Right atrium auricular region (tissue), 2 donors: ENCODE results near the gene ADGRG6. TPM values are rescaled to one million over a fixed set of nuclear protein-coding genes. Genes with fewer than 3 reads are reported as not detected.

Experiments used
- DNase-seq: peaks from one replicate; pipeline ENCODE4 v3.0.0-alpha.2; 2019; ENCODE audit warnings: low spot score
- H3K27ac ChIP-seq, 2 donors: fragments of 200-600 bp; sonication (generic); 1 replicate in 1 of 2; 2 replicates in 1 of 2; pipeline ENCODE4 v1.5.1; 2016 to 2019
- H3K27me3 ChIP-seq, 2 donors: fragments of 200-600 bp; sonication (generic); one replicate each; pipeline versions ENCODE4 v1.5.1 to v1.6.0; 2017 to 2019
- H3K36me3 ChIP-seq: fragments of 200-600 bp; sonication (generic); one replicate; pipeline ENCODE4 v1.5.1; 2016
- H3K4me1 ChIP-seq, 2 donors: fragments of 200-600 bp; sonication (generic); one replicate each; pipeline versions ENCODE4 v1.5.1 to v1.6.0; 2017 to 2019
- H3K4me3 ChIP-seq, 2 donors: fragments of 200-600 bp; sonication (generic); 1 replicate in 1 of 2; 2 replicates in 1 of 2; pipeline ENCODE4 v1.5.1; 2017 to 2019; ENCODE audit warnings: mild to moderate bottlenecking in 1 of 2, moderate library complexity in 1 of 2
- H3K9me3 ChIP-seq, 2 donors: fragments of 200-600 bp; sonication (generic); one replicate each; pipeline ENCODE4 v1.5.1; 2019
- CTCF ChIP-seq, 2 donors: fragments of 200-600 bp; sonication (generic); IDR thresholded peaks; one replicate each; pipeline ENCODE4 v1.5.1; 2019; ENCODE audit warnings: antibody characterized with exemption in 2 of 2
- total RNA-seq, 2 donors: library from RNA; depleted of rRNA; stranded (reverse); fragments of >200 nt; gene quantifications; one replicate each; pipeline ENCODE4 v1.1.0, GENCODE V29; 2016

Gene ADGRG6
- total RNA-seq, 2 donors from 2014 or later: 9.2 to 20.6 TPM

- no peak for DNase-seq
These were observed 27.8 kb downstream of the ADGRG6 start for GRCh38 chr6:142329486-142330113.

GRCh38 chr6:142331075-142331551 lies 29.3 kb downstream of the ADGRG6 start:
- Histone ChIP-seq H3K4me3 (no peak overlapping the region), H3K27ac (no peak overlapping the region), H3K27me3 (no peaks in the 10 kb centered on the region), H3K9me3 (no peaks in the 10 kb centered on the region), H3K4me1 (no peaks in the 10 kb centered on the region), H3K36me3 (no peaks in the 10 kb centered on the region)
- TF ChIP-seq CTCF (IDR thresholded peaks at IDR 0.05): no peak
- no peak for DNase-seq

More at GRCh38 chr6:142329486-142330113, 27.8 kb downstream of the ADGRG6 start:
- Histone ChIP-seq H3K9me3 (no peaks in the 10 kb centered on the region), H3K27ac (no peak overlapping the region), H3K4me3 (no peak overlapping the region), H3K36me3 (no peaks in the 10 kb centered on the region), H3K27me3 (no peaks in the 10 kb centered on the region), H3K4me1 (no peaks in the 10 kb centered on the region)
- TF ChIP-seq CTCF (IDR thresholded peaks at IDR 0.05): no peak

- DNase-seq: no peak
- no peaks in the 10 kb centered on the region for H3K27me3 ChIP-seq
- H3K36me3 ChIP-seq: no peaks in the 10 kb centered on the region
- H3K4me1 ChIP-seq: no peaks in the 10 kb centered on the region
- no peaks in the 10 kb centered on the region for H3K9me3 ChIP-seq
- H3K4me3 ChIP-seq: no peak overlapping the region
- H3K27ac ChIP-seq: no peak overlapping the region
- TF ChIP-seq CTCF (IDR thresholded peaks at IDR 0.05): no peak
These were observed 29.8 kb downstream of the ADGRG6 start for GRCh38 chr6:142331601-142332000.

- TF ChIP-seq CTCF (IDR thresholded peaks at IDR 0.05): no peak
- DNase-seq: no peak
These were observed 30.7 kb downstream of the ADGRG6 start for GRCh38 chr6:142332393-142333098.

GRCh38 chr6:142333431-142333830 lies 31.6 kb downstream of the ADGRG6 start:
- no peak overlapping the region for H3K27ac ChIP-seq
- no peaks in the 10 kb centered on the region for H3K36me3 ChIP-seq
- H3K4me3 ChIP-seq: no peak overlapping the region
- DNase-seq: no peak
- no peaks in the 10 kb centered on the region for H3K9me3 ChIP-seq
- TF ChIP-seq CTCF (IDR thresholded peaks at IDR 0.05): no peak
- H3K27me3 ChIP-seq: no peaks in the 10 kb centered on the region
- no peaks in the 10 kb centered on the region for H3K4me1 ChIP-seq

More at GRCh38 chr6:142332393-142333098, 30.7 kb downstream of the ADGRG6 start:
- no peaks in the 10 kb centered on the region for H3K4me1 ChIP-seq
- H3K36me3 ChIP-seq: no peaks in the 10 kb centered on the region
- H3K4me3 ChIP-seq: no peak overlapping the region
- no peaks in the 10 kb centered on the region for H3K9me3 ChIP-seq
- H3K27ac ChIP-seq: no peak overlapping the region
- H3K27me3 ChIP-seq: no peaks in the 10 kb centered on the region
